Inflammatory macrophage (primary cell): ENCODE data around the gene BAHCC1.
"Not testable (repeated sequence)": the region's sequence is repeated elsewhere in the genome, so short reads cannot be mapped to it uniquely, and the experiment has no call there.

Experiments
- DNase-seq, 2 donors: peaks; one replicate each; pipeline ENCODE4 v3.0.0-alpha.2; 2020 to 2022
- total RNA-seq, 18 experiments: gene quantifications; one replicate each; lab custom pipeline; 2026; ENCODE audit warnings: mixed read lengths in 6 of 18, inconsistent platforms in 2 of 18; lab: John Stamatoyannopoulos, UW

Gene BAHCC1
- total RNA-seq = 1.2 to 11.3 (median 2.9) reads per million in 18 experiments

DNA sequence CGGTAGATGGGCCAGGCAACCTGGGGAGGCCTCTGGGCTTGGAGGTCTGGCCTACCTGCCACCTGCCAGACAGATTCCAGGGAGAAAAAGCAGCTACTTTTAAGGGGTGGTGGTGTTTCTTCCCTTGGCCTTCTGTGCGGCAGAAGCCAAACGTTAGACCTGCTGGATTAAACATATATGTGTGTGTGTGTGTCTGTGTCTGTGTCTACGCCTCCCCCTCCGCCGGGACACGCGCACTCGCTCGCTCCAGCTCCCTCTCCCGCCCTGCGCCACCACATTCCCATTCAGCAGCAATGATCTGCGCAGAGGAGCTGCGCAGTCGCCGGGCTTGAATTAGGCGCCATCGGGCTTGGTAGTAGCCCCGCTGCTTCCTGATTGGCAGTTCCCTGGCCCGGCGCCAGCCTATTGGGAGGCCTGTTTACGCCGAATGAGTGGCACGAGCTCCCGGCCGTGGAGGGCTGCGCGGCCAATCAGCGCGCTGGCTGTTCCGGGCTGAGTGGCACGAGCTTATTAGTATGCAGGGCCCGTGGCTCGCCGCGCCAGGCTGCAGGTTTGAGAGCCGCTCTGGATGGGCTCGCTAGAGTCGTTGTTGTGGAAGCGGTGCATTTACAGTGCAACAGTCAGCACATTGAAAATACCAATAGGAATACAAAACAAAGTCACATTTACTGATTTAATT lies at the start of gene BAHCC1:
Gene BAHCC1 (plus strand): TSS at position 537 of the 679 bp plus-strand sequence. CDS start 4,283 bp downstream, outside the sequence.
- DNase-seq = peak; percentile 100

DNA sequence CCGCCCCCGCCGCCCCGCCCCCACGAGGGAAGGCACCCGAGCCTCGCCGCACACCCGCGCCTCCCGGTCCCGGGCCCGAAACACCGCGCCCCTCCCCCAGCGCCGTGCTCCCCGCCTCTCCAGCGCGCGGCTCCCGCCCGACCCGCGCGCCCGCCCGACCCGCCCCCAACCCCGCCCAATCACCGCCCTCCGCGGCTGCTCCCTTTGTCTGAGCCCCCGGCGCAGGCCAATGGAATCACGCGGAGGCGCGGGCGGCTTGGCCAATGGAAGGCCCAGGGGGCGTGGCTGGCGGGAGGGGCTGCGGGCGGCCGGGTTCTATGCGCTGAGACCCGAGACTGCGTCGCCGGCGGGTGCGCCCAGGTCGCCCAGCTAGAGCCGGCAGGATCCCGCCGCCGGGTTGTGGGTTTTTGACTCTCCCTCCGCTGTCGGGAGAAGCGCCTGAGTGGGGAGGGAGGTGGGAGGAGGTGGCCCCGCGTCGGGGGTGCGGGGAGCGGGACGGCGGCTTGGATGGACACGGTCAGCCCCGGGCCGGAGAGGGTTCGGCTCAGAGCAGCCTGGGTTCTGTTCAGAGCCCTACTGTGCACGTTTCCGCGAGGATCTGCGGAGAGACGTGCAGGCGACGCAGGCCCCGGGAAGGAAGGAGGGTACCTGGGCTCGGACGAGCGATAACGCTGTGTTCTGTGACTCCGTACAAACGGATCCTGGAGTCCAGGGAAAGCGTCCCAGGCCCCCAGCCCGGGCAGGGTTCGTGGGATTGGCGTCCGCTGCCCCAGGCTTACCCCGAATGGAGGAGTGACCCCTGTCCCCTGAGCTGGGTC lies 49.0 kb upstream of the BAHCC1 start:
- peak; percentile 96 for DNase-seq

DNA sequence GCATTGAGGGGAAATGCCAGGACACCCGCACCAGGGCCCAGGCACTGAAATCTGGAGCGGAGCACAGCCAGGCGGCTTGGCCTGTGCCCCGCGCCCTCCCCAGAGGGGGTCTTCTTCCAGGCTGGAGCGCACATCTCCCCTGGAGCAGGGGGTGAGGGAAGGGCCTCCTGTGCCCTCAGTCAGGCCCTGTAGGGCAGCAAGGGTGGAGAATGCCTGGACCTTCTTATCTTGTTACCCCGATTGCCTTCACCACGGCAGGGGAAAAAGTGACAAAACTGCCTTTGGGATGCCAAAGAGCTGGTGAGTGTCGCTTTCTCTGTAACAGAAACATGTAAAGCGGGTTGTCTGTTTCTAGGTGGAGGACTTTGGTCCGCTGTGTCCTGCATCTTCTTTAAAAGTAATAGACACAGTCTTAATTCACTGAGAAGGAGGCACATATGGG lies 48.3 kb upstream of the BAHCC1 start:
- no peak for DNase-seq

DNA sequence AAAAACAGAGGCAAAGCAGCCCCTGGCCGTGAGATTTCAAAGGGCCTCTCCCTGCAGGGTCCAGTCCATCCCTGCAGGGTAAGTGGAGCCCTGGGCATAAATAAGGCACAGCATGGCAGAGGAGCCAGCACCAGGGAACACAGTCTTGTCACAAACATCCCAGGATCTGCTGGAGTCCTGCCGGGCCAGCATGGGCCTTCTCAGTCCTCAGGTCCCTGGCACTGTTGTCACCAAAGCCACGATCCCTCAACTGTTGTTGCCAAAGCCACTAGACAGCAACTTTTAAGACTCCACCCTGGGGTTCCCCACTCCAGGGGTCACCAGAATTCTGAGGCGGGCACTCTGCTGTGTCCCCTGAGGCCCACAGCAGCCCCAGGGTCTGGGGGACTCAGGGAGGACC lies 47.8 kb upstream of the BAHCC1 start:
- DNase-seq = no peak

DNA sequence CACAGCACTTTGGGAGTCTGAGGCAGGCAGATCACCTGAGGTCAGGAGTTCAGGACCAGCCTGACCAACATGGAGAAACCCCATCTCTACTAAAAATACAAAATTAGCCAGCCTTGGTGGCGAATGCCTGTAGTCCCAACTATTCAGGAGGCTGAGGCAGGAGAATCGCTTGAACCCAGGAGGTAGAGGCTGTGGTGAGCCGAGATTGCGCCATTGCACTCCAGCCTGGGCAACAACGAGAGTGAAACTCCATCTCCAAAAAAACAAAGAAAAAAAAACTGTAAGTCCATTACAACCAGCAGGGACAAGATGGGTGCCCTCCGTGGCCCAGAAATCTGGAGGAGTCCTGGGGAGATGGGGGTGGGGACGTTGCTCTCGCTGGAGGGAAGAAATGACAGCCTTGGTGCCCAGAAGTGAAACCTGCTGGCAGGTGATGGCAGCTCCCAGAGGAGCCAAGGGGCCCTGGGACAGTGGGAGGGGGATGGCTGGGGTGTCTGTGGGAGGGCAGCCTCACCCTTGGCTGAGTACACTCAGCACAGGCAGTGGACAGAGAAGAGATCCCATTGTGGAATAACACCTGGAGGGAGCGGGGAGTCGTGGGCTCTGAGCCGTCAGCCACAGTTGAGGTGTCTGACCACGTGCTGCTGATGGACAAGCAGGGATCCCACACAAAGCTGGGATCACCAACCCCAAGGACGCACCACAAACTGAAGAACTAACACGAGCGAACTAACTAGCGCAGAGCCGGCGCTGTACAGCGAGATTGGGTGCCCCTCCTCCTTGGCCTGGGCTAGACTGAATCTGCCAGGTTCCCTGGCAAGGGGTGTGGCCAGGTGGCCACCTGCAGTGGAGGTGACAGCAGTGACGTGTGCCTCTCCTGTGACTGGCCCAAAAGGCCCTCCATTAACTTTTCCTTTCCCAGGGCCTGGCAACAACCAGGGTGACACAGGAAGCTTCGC lies 46.9 kb upstream of the BAHCC1 start:
- DNase-seq = no peak

DNA sequence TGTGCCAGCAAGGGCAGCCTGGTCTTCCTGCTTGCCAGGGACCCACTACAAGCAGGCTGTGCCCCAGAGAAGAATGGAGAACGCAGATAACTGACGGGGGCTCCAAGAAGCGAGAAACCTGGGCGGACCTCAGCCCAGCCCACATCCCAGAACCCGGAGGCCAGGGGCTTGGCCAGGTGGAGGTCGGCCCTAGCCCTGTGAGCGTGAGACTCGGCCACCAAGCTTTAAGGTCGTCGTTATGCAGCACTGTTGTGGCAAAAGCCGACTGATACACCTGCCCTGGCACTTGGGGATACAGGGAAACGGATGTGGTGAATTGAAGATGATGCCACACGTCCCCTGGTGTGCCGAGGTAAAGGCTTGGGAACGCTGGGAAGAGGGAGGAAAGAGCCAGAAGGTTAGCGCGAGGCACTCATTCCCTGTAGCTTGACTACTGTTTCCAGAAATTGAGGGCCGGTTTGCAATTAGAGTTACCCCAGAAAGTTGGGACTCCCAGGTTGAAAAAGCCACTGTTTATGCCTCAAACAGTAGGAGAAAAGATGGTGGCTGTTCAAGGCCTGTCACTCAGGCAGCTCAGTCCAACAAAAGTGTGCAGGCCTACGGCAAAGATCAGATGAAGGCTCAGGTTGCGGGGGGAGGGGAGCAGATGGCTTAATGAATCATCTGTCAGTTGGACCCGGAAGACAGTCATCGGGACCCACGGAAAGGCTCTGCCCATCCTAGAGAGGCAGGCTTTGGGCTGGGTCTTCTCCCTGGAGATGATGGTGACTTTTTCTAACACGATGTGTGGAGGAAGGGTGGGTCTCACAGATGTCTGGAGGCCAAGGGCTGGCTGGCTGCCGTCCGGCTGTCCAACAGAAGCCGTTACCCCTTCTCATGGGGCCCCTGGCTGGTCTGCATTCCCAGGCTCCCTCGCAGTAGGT lies 45.6 kb upstream of the BAHCC1 start:
- DNase-seq = no peak

DNA sequence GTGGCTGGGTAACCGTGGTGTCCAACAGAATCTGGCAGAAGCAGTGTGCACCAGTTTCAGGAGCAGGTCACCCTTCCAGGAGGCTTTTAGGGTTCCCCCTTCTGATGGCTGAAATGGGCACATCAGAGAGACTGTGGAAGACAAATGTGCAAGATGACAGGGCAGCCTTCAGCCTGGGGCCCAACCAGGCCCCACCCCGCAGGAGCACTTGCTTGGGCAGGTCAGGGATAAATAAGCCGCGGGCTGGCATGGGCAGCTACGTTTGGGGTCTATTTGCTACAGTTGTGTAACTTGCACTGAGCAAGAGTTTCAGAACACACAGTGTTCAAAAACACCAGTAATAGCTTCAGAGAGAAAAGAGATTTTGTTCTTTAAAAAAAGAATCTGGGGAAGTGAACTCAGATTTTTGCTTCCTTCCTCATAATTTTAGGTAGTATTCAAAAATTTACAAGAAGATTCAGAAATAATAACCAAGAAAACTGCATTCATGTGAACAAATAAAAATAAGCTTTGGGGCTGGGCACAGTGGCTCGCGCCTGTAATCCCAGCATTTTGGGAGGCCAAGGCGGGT lies 44.9 kb upstream of the BAHCC1 start:
- peak; percentile 21 to 54 for DNase-seq

DNA sequence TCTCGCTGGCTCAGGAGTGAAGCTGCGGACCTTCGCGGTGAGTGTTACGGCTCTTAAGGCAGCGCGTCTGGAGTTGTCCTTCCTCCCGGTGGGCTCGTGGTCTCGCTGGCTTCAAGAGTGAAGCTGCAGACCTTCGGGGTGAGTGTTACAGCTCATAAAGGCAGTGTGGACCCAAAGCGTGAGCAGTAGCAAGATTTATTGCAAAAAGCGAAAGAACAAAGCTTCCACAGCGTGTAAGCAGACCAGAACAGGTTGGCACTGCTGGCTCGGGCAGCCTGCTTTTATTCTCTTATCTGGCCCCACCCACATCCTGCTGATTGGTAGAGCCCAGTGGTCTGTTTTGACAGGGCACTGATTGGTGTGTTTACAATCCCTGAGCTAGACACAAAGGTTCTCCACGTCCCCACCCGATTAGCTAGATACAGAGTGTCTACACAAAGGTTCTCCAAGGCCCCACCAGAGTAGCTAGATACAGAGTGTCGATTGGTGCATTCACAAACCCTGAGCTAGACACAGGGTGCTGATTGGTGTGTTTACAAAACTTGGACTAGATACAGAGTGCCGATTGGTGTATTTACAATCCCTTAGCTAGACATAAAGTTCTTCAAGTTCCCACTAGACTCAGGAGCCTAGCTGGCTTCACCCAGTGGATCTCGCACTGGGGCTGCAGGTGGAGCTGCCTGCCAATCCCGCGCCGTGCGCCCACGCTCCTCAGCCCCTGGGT lies 43.8 kb upstream of the BAHCC1 start:
- DNase-seq = not testable (repeated sequence)

DNA sequence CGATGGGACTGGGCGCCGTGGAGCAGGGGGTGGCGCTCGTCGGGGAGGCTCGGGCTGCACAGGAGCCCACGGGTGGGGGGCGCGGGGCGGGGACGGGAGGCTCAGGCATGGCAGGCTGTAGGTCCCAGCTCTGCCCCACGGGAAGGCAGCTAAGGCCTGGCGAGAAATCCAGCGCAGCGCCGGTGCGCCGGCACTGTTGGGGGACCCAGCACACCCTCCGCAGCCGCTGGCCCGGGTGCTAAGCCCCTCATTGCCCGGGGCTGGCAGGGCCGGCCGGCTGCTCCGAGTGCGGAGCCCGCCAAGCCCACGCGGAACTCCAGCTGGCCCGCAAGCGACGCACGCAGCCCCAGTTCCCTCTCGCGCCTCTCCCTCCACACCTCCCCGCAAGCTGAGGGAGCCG lies 43.2 kb upstream of the BAHCC1 start:
- not testable (repeated sequence) for DNase-seq

DNA sequence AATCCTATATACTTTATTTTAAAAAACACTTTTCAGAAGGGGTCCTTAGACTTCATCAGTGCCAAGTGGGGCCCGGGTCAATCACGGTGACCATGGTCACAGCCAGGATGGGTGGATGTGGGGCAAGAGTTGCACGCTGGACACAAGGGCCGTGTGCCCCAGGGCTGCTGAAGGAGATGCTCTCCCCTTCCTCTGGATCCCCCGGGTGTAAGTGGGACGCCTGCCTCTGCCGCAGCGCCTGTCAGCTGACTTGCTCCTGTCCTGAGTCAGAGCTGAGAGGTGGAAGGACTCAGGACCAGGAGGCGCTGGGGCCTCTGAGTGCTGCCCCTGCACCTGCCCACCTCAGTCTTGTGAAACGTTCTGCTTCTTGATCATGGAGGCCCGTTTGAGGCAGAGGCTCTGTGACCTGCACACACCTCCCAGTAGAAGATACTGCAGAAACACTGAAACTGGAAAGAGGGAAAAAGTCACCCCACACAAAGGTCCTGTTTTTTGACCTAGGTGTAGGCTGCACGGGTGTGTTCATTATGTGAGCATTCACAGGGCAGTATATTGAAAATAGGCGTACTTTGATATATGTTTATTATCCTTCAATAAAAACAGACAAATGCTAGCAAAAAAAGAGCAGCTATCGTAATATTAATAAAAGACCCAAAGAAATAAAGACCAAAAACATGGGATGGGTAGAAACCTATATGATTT lies 40.9 kb upstream of the BAHCC1 start:
- DNase-seq = no peak

DNA sequence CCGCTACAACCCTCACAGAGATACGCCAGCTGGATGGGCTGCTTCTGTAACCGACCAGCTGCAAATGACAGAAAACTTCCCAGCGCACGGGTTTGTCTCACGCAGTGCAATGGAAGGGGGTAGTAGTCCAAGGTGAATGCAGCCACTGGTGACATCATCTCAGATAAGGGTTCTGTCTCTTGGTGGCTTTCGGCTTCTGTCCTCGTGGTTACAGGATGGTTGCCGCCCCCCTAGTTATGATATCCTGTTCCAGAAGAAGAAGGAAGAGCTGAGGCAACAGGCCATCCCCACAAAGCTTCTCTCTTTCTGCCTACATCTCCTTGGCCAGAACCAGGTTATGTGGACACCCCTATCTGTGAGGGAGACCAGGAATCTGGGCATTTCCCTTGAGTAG lies 40.3 kb upstream of the BAHCC1 start:
- DNase-seq = peak; percentile 79 to 89

DNA sequence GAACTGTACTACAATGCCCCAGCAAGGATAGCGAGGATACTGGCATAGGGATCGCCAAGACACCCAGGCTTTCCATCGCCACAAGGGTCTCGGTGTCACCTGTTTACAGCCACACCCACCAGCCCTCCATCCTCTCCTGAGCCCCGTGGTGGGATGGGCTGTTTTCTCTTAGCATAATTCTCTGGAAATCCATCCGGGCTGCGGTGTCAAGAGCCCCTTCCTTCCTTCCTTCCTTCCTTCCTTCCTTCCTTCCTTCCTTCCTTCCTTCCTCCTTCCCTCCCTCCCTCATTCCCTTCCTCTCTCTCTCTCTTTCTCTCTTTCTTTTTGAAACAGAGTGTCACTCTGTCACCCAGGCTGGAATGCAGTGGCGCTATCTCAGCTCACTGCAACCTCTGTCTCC lies 36.0 kb upstream of the BAHCC1 start:
- DNase-seq = no peak

DNA sequence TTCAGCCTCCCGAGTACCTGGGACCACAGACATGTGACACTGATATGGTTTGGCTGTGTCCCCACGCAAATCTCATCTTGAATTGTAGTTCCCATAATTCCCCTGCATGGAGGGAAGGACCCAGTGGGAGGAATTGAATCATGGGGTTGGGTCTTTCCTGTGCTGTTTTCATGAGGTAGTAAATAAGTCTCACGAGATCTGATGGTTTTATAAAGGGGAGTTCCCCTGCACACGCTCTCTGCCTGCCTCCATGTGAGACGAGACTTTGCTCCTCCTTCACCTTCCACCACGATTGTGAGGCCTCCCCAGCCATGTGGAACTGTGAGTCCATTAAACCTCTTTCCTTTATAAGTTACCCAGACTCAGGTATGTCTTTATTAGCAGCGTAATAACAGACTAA lies 33.3 kb upstream of the BAHCC1 start:
- DNase-seq = not testable (repeated sequence)

DNA sequence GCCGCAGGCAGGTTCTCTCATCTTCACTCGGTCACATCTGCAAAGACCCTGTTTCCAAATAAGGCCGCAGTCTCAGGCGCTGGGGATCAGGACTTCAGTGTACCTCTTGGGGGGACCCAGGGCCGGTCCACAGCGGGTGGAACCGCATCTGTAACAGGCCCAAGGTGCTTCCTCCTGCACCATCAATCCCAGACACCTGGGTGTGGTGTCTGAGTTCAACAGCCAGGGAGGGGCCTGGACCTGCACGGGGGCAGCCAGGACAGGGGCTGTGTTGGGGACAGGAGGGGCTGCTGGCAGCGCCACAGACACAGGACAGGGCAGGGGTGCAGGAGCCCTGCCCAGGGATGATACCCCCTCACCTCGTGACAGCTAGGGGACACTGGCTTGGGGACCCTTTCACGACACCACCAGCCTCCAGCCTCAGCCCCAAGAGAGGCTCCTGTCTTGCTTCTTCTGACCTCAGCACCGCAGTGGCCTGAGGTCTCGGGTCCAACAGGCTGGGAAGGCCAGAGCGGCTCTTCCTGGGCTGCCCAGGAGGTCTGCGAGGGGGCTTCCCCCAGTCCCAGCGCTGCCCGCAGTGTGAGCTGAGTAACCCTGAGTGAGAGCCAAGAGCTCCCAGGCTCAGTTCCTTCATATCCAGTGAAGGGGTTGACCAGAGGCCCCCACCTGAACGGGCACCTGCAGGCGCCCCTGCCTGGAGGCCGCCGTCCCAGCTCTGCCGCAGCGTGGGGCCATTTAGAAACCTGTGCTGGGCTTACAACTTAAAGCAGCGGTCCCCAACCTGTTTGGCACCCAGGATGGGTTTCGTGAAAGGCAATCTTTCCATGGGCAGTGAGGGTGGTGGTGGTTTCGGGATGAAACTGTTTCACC lies 30.7 kb upstream of the BAHCC1 start:
- no peak for DNase-seq

DNA sequence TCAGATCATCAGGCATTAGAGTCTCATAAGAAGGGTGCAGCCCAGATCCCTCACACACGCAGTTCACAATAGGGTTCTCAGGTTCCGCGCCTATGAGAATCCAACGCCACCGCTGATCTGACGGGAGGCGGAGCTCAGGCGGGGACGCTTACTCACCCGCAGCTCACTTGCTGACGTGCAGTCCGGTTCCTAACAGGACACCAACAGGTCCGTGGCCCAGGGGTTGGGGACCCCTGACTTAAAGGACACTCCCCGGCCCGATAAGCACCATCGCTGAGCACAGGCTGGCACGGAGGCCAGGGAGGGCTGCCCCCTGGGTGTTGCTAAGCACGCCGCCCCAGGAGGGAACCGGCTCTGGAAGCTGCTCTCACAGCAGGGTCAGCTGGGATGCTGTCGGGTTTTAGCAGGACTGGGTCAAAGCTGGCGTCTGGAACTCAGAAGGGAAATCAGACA lies 30.1 kb upstream of the BAHCC1 start:
- DNase-seq = peak; percentile 36 to 57

DNA sequence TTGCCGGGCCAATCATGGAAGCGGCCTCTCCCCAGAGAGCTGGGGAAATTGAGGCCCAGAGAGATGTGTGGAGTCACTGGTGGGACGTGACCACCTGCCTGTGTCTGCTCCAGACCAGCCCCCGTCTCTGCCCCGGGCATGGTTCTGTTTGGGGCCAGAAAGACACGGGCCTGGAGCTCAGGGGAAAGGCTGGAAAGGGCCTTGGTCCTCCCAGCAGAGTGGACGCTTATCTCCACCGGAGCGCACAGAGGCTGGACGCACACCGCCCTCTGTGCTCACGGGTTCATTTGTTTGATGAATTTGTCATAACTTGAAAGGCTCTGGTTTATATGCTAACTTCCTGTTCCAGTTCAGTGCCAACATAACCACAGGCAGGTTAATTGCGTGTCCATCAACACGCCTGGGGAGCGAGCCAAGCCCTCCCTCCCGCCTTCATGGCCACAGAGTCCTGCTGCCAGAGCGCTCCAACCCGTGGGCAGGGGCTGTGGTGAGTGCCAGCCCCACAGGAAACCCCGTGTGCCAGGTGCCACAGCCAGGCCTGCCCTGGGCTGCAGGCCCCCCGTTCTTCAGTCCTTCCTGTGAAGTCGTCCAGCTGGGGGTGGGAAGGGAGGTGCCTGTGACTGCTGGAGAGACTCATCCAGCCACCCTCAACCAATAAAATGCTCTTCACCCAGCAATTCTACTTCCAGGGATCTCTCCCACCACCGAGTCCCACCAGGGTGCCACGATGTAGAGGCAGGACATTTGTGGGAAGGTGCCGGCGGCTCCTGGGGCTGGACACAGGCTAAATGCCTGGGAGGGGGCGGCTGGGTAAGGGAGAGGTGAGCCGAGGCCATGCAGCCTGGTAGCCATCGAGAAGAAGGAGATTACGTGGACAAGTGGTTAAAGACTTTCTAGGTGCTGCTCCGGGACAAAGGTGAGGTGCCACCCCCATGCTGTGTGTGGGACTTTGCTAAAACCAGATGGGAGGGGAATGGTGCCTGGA lies 29.4 kb upstream of the BAHCC1 start:
- DNase-seq = peak; percentile 29 to 47

DNA sequence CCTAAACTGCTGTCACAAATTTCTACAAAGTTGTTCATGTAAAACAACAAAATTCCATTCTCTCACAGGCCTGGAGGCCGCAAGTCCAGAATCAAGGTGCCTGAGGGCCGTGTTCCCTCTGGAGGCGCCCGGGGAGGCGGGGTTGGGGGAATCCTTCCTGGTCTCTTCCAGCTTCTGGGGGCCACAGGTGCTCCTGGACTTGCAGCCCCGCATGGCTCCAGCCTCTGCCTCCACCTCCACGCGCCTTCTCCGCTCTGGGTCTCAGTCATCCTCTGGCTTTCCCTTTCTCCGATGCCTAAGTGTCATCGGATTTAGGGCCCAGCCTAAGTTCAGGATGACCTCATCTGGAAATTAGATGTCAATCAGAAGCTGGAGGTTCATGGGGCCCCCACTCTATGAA lies 28.6 kb upstream of the BAHCC1 start:
- DNase-seq = no peak
